Kasumi-1 (cell line): ENCODE results near the gene LHFPL4.
"Not testable (repeated sequence)": the region's sequence is repeated elsewhere in the genome, so short reads cannot be mapped to it uniquely, and the experiment has no call there.

Source experiments
- DNase-seq, 2 experiments: peaks; one replicate each; lab custom pipeline; 2025; lab: John Stamatoyannopoulos, UW

The LHFPL4 gene

DNA sequence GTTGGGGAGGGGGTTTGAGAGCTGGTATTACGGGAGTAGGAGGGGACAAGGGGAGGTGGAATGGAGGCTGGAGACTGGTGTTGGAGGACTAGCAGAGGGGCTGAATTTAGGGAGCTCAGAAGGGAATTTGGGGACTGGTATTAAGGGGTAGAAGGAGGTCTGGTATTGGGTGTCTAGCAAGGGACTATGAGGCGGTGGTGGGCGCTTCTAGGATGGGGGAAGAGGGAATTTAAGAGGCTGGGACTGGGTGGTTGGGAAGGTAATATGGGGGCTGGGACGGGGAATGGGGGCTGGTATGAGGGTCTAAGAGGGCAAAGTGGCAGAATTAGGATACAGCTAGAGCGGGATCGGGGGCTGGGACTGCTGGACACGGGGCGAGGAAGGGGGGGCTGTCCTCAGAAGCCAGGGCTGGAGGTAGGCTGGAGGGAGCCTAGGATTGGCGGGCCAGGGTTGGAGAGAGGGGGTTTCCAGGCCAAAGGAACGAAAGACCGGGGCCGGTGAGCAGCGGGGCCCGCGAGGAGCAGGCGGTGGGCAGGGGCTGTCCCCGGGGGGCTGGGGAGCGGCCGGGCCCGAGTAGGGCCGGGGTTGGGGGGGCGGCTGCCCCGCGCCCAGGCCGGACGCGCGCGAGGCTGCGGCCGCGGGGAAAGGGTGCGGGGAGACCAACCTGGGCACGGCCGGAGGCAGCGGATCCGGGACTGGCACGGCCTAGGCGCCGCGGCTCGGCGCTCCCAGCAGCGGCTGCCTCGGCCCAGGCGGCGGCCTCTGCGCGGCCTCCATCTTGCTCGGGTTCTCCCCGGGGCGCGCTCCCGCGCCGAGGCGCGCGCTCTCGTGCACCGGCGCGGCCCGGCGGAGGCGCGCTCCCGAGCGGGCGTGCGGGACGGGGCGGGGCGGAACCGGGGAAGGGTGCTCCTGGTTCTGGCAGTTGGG lies at the start of gene LHFPL4:
Gene LHFPL4 (minus strand): TSS at position 802 of the 927 bp plus-strand sequence. CDS start 1,143 bp downstream, outside the sequence.
- DNase-seq = no peak

GRCh38 chr3:9602620-9603019 lies 49.0 kb upstream of the LHFPL4 start:
- DNase-seq = no peak

- DNase-seq = not testable (repeated sequence)
These were observed 47.5 kb upstream of the LHFPL4 start for GRCh38 chr3:9601006-9601581.

DNA sequence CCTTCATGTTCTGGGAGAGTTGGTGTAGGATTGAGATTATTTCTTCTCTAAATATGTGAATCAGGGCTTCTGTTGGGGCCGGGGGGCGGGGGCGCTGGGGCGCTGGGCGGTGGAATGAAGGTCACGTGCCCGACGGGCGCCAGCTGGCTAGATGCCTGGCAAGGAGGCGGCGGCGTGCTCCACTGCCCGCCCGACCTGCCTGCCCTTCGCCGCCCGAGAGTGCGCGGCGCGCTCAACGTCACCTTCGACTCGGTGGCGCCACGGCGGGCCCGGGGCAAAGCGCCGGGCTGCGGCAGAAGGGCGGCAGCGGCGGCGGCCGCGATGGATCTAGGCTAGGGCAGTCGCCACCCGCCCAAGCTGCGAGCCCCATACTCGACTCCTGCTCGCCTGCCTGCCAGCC lies 47.0 kb upstream of the LHFPL4 start:
- DNase-seq = no peak

- DNase-seq = no peak
These were observed 45.3 kb upstream of the LHFPL4 start for GRCh38 chr3:9598783-9599387.

DNA sequence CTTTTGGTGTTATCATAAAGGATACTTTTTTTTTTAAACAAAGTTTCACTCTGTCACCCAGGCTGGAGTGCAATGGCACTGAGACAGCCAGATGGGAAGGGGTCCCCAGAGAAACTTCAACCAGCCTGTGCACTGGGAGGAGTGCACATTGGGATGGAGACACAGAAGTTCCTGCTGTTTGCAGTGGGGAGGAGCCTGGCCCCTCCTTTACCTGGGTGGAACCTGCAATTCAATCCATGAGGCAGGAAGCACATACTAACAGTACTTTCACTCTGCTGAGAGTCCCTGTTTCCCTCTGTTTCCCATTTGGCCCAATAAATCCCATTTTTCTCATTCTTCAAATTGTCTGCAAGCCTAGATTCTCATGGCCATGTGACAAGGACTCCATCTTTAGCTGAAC lies 42.3 kb upstream of the LHFPL4 start:
- no peak for DNase-seq

DNA sequence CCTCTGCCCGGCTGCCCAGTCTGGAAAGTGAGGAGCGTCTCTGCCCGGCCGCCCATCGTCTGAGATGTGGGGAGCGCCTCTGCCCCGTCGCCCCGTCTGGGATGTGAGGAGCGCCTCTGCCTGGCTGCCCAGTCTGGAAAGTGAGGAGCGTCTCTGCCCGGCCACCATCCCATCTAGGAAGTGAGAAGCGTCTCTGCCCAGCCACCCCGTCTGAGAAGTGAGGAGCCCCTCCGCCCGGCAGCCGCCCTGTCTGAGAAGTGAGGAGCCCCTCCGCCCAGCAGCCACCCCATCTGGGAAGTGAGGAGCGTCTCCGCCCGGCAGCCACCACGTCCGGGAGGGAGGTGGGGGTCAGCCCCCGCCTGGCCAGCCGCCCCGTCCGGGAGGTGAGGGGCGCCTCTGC lies 38.2 kb upstream of the LHFPL4 start:
- DNase-seq = not testable (repeated sequence)

DNA sequence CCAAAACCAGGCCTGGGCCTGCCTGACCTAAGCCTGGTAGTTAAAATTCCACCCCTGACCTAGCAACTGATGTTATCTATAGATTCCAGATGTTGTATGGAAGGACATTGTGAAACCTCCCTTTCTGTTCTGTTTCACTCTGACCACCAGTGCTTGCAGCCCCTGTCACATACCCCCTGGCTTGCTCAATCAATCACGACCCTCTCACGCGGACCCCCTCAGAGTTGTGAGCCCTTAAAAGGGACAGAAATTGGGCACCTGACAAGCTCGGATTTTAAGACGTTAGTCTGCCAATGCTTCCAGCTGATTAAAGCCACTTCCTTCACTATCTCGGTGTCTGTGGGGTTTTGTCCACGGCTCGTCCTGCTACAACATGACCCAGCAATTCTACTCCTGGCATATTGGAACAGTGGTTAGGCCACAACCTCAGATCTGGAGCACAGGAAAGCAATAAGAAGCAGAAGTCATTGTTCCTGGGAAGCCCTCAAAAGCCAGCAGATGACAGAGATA lies 36.7 kb upstream of the LHFPL4 start:
- no peak for DNase-seq

- no peak for DNase-seq
These were observed 30.2 kb upstream of the LHFPL4 start for GRCh38 chr3:9583792-9584191.

DNA sequence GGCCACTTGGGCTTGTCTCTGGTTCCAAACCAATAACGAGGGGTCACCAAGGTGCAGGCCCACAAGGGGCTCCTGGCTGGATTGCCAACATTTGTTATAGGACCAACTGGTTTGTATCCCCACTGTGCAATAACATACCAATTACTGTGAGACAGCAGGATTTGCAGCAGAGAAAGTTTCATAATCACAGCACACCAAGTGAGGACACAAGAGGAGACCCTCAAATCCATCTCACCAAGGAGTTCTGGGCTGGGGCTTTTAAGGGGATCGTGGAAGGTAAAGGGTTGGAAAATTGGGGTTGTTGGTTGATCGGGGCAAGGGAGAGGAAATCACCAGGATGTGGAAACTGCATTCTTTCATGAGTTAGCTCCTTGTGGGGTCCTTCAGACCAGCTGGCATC lies 29.7 kb upstream of the LHFPL4 start:
- DNase-seq = no peak

DNA sequence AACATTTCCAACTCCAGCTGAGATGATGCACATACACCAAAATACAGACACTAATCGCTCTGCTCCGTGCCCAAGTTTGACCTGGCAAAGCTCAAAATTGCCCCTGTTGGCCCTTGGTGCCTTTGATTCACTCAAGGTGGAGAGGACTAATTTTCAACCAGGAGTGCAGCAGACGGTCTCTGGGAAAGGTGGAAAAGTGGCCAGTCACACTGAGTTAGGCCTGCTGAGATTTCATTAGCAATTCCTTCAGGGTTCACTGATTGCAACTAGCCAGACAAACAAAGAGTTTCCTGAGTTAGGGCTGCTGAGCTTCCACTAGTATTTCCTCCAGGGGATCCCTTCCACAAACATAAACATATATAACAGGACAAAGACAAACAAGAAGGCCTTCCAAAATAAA lies 28.7 kb upstream of the LHFPL4 start:
- no peak for DNase-seq

- DNase-seq = no peak
These were observed 28.1 kb upstream of the LHFPL4 start for GRCh38 chr3:9581742-9582141.

DNA sequence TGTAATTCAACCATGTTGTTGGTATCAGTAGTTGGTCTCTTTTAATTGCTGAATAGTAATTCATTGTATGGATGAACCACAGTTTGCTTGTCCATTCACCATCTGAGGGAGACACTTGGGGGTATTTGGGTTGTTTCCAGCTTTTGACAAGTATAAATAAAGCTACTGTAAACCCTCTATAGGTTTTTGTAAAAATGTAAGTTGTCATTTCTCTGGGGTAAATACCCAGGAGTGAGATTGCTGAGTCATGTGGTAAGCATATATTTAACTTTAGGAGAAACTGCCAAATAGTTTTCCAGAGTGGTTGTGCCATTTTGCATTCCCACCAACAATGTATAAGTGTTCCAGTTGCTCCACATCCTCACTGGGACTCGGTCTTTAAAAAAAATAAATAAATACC lies 15.4 kb upstream of the LHFPL4 start:
- no peak for DNase-seq

GRCh38 chr3:9565316-9565715 lies 11.7 kb upstream of the LHFPL4 start:
- no peak for DNase-seq

GRCh38 chr3:9563851-9564250 lies 10.2 kb upstream of the LHFPL4 start:
- DNase-seq = no peak

DNA sequence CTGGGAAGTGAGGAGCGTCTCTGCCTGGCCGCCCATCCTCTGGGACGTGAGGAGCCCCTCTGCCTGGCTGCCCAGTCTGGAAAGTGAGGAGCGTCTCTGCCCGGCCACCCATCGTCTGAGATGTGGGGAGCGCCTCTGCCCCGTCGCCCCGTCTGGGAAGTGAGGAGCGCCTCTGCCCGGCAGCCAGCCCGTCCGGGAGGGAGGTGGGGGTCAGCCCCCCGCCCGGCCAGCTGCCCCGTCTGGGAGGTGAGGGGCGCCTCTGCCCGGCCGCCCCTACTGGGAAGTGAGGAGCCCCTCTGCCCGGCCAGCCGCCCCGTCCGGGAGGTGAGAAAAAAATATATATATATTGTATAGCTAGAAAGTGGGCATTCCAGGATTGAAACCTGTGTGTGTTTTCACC lies 6.4 kb upstream of the LHFPL4 start:
- not testable (repeated sequence) for DNase-seq

DNA sequence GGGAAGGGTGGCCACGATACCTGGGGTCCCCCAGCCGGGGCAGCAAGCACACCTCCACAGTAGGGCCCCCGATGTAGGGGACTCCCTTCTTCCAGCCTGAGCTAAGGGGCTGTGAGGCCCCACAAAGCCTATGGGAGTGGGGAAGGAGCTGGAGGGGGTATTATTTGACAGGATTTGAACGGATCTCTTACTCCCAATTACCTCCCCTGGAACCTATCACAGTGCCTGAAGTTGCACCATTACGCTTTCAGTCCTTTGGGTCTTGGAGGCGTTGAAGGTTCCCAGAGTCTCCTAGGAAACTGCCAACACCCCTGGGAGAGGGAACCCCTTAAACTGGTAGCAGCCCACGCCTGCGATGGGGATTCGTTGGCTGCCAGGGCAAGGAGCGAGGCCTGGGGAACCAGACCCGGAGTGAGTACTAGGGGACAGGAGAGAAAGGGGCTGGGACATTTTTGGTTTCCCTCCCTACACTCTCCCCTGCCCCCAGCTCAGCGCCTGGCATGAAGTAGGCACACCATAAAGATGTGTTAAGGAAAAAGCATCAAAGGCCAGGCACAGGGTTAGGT lies 409 bp upstream of the LHFPL4 start:
- DNase-seq = no peak

DNA sequence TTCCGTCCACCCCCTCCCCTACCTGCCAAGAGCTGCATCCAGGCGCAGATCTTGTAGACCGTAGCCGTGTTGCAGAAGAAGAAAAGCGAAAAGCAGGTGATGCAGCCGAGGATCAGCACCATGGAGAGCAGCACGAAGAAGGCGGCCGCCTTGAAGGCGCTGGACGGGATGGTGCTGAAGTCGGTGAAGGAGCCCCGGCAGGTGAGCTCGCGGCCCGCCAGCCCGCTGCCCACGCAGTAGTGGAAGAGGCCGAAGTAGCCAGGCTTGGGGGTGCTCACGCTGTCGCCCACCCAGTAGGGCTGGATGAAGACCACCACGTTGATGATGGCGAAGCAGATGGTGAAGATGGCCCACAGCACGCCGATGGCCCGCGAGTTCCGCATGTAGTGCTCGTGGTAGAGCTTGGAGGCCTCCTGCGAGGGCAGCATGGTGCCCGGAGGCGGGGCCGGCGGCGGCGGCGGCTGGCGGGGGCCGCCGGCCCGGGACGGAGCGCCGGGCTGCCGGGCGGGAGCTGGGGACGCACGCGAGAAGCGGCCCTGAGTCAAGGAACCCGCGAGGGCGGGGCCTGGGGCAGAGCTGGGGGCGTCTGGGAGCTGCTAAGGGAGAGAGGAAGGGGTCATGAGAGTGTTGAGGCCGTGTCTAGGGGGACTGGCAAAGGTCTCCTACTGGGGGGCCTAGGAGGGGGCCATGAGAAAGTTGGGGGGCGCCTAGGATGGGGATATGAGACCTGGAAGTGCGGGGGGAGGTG lies 1.2 kb downstream of the LHFPL4 start:
- peak in 1 of 2 experiments; percentile 1 for DNase-seq

- DNase-seq = no peak
These were observed 2.6 kb downstream of the LHFPL4 start for GRCh38 chr3:9550999-9551398.

DNA sequence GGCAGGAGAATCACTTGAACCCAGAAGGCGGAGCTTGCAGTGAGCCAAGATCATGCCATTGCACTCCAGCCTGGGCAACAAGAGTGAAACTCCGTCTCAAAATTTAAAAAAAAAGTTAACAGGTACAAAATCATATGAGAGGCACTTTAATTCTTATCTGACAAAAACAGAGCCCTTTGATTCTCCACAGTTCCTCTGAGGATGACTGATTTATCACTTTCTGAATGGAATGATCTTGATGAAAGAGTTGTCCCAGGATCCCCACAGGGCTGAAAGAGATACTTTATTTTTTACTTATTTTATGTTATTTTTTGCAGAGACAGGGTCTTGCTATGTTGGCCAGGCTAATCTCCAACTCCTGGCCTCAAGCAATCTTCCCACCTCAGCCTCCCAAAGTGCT lies 4.0 kb downstream of the LHFPL4 start:
- no peak for DNase-seq

DNA sequence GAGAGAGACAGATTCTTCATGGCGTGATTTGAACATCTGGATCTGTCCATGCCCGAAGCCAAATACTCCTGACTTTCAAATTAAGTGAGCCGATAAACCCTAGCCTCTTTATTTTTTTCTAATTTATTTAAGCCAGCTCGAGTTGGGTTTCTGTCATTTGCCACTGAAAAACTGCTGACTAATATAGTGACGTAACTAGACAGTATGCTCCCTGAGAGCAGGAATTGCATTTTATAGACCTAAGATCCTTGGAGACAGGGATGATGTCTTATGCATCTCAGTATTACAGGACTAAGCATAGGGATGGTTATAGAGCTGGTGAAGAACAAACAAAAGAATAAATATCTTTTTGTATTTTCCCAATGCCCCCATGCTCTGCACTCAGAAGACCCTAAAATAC lies 4.6 kb downstream of the LHFPL4 start:
- DNase-seq = no peak

DNA sequence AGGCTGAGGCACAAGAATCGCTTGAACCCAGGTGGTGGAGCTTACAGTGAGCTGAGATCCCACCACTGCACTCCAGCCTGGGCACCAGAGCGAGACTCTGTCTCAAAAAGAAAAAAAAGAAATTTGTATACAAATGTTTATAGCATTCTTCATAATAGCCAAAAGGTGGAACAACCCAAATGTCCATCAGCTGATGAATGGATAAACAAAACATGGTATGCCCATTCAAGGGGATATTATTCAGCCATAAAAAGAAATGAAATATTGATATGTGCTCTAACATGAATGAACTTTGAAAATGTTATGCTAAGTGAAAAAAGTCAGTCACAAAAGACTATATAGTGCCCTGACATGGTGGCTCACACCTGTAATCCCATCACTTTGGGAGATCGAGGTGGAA lies 11.4 kb downstream of the LHFPL4 start:
- no peak for DNase-seq
